ENCODE results near the gene WNT7B.

- TF ChIP-seq POLR2A (IDR thresholded peaks at IDR 0.05; ENCODE audit: low read length): no peak
- no peak for TF ChIP-seq GATA1 (IDR thresholded peaks at IDR 0.05; ENCODE audit: low read depth, low read length)
Measured at GRCh38 chr22:45889093-45889538, 87.8 kb downstream of the WNT7B start.
